K562 (cell line): ENCODE measurements around the gene CDCA5. TPM values are rescaled to one million over a fixed set of nuclear protein-coding genes. Genes with fewer than 3 reads are reported as not detected.

Source experiments
- CBFB ChIP-seq: sonication (generic); formaldehyde crosslinking; IDR thresholded peaks from 2 replicates; pipeline ENCODE4 v1.4.0; 2020; ENCODE audit warnings: mild to moderate bottlenecking, missing genetic modification reagents
- MAZ ChIP-seq, 2 experiments: fragments of 450-650 bp in 1 of 2; sonication (generic) in 1 of 2; formaldehyde crosslinking; IDR thresholded peaks in 1 of 2; conservative IDR thresholded peaks in 1 of 2; 2 replicates each; pipeline versions ENCODE4 v1.4.0 to v1.5.0; 2020; ENCODE audit warnings: mild to moderate bottlenecking in 1 of 2, missing genetic modification reagents in 1 of 2
- MEIS2 ChIP-seq: fragments of 450-650 bp; IDR thresholded peaks from 2 replicates; pipeline ENCODE4 v1.6.1; 2014; ENCODE audit warnings: mild to moderate bottlenecking; ENCODE audit not compliant: partially characterized antibody
- PHB ChIP-seq: fragments of 250-450 bp; sonication (Bioruptor Pico); IDR thresholded peaks from 2 replicates; pipeline ENCODE4 v1.5.0; 2021
- RB1 ChIP-seq: fragments of 450-650 bp; IDR thresholded peaks from 2 replicates; pipeline ENCODE4 v1.6.1; 2017; ENCODE audit warnings: low read depth, mild to moderate bottlenecking
- RBBP5 ChIP-seq: fragments of 200-600 bp; sonication (generic); IDR thresholded peaks from 2 replicates; pipeline ENCODE4 v1.6.1; 2012; ENCODE audit warnings: borderline replicate concordance, mild to moderate bottlenecking, low read length, control low read depth, inconsistent platforms; ENCODE audit not compliant: insufficient read depth, poor library complexity, severe bottlenecking
- RBFOX2 ChIP-seq: fragments of 200-400 bp; formaldehyde crosslinking; IDR thresholded peaks from 2 replicates; pipeline ENCODE4 v1.6.1; 2017; ENCODE audit warnings: low read depth, mild to moderate bottlenecking, low read length, moderate library complexity
- SIN3A ChIP-seq, 2 experiments: fragments of 150-350 bp in 1 of 2; IDR thresholded peaks; 2 replicates each; pipeline ENCODE4 v1.6.1; 2011 to 2016; ENCODE audit warnings: borderline replicate concordance in 2 of 2, low read depth in 2 of 2, low read length in 2 of 2, mild to moderate bottlenecking in 2 of 2, moderate library complexity in 2 of 2; ENCODE audit not compliant: control insufficient read depth in 1 of 2
- SPI1 ChIP-seq: IDR thresholded peaks from 2 replicates; pipeline ENCODE4 v1.6.1; 2011; ENCODE audit warnings: low read depth, low read length, control low read depth, borderline replicate concordance
- SRF ChIP-seq, 2 experiments: fragments of 250-450, 450-650 bp in 1 of 2; sonication (Bioruptor Pico) in 1 of 2; sonication (generic) in 1 of 2; formaldehyde crosslinking; IDR thresholded peaks; 2 replicates each; pipeline versions ENCODE4 v1.5.0 to v1.5.1; 2020 to 2022; ENCODE audit warnings: mild to moderate bottlenecking in 1 of 2, missing genetic modification reagents in 1 of 2
- TSHZ1 ChIP-seq: fragments of 250-450 bp; sonication (Bioruptor Pico); IDR thresholded peaks from 2 replicates; pipeline ENCODE4 v1.4.0; 2020; ENCODE audit warnings: mild to moderate bottlenecking, moderate library complexity
- YY1 ChIP-seq, 3 experiments: IDR thresholded peaks; 2 replicates each; pipeline ENCODE4 v1.6.1; 2011; ENCODE audit warnings: low read length in 2 of 3, mild to moderate bottlenecking in 2 of 3, moderate library complexity in 2 of 3, borderline replicate concordance in 1 of 3, control low read depth in 1 of 3, low read depth in 1 of 3; ENCODE audit not compliant: insufficient read depth in 3 of 3, insufficient replicate concordance in 2 of 3, control insufficient read depth in 1 of 3, insufficient read length in 1 of 3; ENCODE audit errors: extremely low read depth in 1 of 3
- polyA plus RNA-seq, 8 experiments: library from polyadenylated mRNA; depleted of rRNA in 4 of 8; stranded (reverse) in 5 of 8; unstranded in 3 of 8; fragments of >200 nt; fragmentation: Nextera tagmentation in 2 of 8; fragmentation: Illumina TruSeq in 1 of 8; extraction: Ambion mirVana in 2 of 8; extraction: Trizol in 1 of 8; gene quantifications; 2 replicates each; pipeline versions ENCODE4 v1.2.1 to v1.2.3, GENCODE V29; 2011 to 2014; ENCODE audit warnings: inconsistent platforms in 1 of 8, missing spikeins in 1 of 8
- total RNA-seq, 7 experiments: library from RNA; depleted of rRNA in 6 of 7; stranded (reverse); fragments of >200 nt in 6 of 7; fragmentation: Illumina TruSeq in 2 of 7; extraction: Trizol in 2 of 7; gene quantifications; 2 replicates each; pipeline versions ENCODE4 v1.2.1 to v1.2.3, GENCODE V29; 2011 to 2021; ENCODE audit warnings: low replicate concordance in 1 of 7

CDCA5 gene
- total and polyA plus RNA-seq, 9 of the 15 experiments (the other 6 are each of a cell fraction or from before 2014, with no cell fraction given) = 18.9 to 94.3 (median 64.6) TPM

GRCh38 chr11:65132988-65133700, 49.3 kb upstream of the CDCA5 start (continued):
- TF ChIP-seq RBFOX2 (no peak), CBFB (peak; percentile 26; the same call in 1 of the 2 replicates), RB1 (0 out of 2 replicates have a peak, but pooled peaks have one; percentile 36), SRF (CRISPR knock-in tag; IDR thresholded peaks at IDR 0.05) (peak in 1 of 2 experiments; percentile 46; a peak in 1 of 4 replicates), SIN3A (IDR thresholded peaks at IDR 0.05; ENCODE audit: borderline replicate concordance in 2 of 2, control insufficient read depth in 1 of 2, low read depth in 2 of 2, low read length in 2 of 2) (0 out of 4 replicates have a peak, but pooled peaks of 1 of the 2 experiments have one; percentile 17), YY1 (IDR thresholded peaks at IDR 0.05; ENCODE audit: borderline replicate concordance in 1 of 3, control insufficient read depth in 1 of 3, extremely low read depth in 1 of 3, insufficient read depth in 3 of 3, insufficient read length in 1 of 3, insufficient replicate concordance in 2 of 3, low read depth in 1 of 3, low read length in 2 of 3) (peak in 1 of 3 experiments; percentile 41), SPI1 (peak; percentile 84; the same call in 1 of the 2 replicates), PHB (no peak), RBBP5 (no peak), TSHZ1 (CRISPR knock-in tag) (no peak), MEIS2 (no peak), MAZ (CRISPR knock-in tag; conservative IDR thresholded peaks at IDR 0.05 in 1 of 2, IDR thresholded peaks at IDR 0.05 in 1 of 2) (peak in 1 of 2 experiments; percentile 47; a peak in 1 of 4 replicates)
